ENCODE data around the gene PDAP1. TPM values are rescaled to one million over a fixed set of nuclear protein-coding genes. Genes with fewer than 3 reads are reported as not detected.

The PDAP1 gene
- total and polyA plus RNA-seq, 2 experiments from 2014 or later, result 93.1 to 134 TPM

DNA sequence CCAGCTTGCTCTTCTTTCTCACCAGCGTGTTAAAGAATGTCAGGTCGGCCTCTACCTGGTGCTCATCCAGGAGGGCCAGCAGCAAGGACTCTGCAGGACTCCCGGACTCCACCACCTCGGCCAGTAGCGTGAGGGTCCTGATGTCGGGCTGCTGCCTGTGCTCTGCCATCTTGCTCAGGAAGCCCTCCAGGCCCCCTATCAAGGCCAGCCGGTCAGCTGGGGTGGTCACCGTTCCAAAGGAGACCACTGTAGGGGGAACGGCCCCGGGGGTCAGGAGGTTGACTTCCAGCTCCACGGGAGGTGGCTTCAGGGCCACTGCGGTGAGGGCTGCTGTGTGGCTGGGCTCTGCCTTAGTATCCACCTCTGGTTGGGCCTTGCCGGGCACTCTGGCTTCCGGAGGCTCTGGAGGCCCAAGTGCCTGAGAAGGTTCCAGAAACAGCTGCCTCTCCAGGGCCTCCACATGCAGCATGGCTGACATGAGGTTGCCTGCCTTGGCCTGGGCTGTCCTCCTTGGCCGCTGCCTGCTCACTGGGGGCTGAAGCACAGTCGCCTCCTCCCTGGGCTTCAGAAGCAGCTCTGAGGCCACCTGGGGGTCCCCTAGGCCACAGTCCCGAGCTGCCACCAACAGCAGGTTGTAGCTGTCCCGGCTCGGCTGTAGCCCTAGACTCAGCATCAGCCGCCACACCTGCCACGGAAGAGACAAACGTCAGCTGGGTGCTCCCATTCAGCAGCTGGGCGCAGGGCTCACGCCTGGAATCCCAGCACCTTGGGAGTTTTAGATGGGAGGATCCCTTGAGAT, 16.7 kb upstream of the PDAP1 start (continued):
- TF ChIP-seq, protein P1, sequence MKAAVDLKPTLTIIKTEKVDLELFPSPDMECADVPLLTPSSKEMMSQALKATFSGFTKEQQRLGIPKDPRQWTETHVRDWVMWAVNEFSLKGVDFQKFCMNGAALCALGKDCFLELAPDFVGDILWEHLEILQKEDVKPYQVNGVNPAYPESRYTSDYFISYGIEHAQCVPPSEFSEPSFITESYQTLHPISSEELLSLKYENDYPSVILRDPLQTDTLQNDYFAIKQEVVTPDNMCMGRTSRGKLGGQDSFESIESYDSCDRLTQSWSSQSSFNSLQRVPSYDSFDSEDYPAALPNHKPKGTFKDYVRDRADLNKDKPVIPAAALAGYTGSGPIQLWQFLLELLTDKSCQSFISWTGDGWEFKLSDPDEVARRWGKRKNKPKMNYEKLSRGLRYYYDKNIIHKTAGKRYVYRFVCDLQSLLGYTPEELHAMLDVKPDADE (IDR thresholded peaks at IDR 0.05), result no peak
- TF ChIP-seq POLR2AphosphoS5 (IDR thresholded peaks at IDR 0.05; ENCODE audit: low read depth), result no peak

DNA sequence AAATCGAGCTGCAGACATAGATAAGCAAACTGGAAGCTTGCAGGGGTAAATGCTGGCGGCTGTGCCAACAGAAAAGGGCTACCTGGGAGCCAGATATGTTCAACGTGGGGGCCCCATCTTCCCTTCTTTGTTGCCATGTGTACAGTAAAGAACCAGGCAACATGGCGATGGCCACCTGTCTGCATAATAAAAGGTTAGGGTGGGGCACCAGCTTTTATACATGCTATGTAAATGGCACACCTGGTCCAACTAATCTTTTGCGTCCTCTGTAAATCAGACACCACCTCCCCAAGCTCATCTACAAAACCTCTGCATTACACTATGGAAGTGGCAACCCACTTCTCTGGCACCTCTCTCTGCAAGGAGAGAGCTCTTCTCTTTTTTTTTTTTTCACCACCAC, 14.2 kb upstream of the PDAP1 start:
- ATAC-seq, result no peak
- TF ChIP-seq, protein P2, sequence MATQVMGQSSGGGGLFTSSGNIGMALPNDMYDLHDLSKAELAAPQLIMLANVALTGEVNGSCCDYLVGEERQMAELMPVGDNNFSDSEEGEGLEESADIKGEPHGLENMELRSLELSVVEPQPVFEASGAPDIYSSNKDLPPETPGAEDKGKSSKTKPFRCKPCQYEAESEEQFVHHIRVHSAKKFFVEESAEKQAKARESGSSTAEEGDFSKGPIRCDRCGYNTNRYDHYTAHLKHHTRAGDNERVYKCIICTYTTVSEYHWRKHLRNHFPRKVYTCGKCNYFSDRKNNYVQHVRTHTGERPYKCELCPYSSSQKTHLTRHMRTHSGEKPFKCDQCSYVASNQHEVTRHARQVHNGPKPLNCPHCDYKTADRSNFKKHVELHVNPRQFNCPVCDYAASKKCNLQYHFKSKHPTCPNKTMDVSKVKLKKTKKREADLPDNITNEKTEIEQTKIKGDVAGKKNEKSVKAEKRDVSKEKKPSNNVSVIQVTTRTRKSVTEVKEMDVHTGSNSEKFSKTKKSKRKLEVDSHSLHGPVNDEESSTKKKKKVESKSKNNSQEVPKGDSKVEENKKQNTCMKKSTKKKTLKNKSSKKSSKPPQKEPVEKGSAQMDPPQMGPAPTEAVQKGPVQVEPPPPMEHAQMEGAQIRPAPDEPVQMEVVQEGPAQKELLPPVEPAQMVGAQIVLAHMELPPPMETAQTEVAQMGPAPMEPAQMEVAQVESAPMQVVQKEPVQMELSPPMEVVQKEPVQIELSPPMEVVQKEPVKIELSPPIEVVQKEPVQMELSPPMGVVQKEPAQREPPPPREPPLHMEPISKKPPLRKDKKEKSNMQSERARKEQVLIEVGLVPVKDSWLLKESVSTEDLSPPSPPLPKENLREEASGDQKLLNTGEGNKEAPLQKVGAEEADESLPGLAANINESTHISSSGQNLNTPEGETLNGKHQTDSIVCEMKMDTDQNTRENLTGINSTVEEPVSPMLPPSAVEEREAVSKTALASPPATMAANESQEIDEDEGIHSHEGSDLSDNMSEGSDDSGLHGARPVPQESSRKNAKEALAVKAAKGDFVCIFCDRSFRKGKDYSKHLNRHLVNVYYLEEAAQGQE (IDR thresholded peaks at IDR 0.05; ENCODE audit: unreplicated experiment), result no peak
- TF ChIP-seq EZH2phosphoT487 (IDR thresholded peaks at IDR 0.05; ENCODE audit: unreplicated experiment) (no peak), EZH2 (IDR thresholded peaks at IDR 0.05; ENCODE audit: low read depth, unreplicated experiment) (no peak), JUNB (IDR thresholded peaks at IDR 0.05; ENCODE audit: unreplicated experiment) (no peak)
- H2AFZ ChIP-seq, result no peak overlapping the region

DNA sequence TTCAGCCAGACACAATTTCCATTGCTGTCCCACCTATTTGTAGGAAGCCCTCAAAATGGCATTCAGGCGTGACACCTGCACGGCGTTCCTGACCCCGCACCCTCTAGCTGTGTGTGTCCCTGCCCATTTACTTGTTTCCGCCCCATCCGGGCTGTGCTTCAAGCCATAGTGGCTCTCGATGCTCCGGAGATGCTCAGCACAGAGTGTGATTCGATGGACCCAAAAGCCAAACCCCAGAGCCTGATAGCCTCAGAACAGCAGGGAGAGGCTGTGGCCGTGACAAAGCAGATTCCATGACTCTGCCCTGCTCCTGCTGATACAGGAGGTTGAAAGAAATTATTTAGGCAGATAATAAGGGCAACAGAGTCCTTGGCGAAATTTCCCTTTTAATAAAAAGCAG, 13.8 kb upstream of the PDAP1 start:
- Mint-ChIP-seq H3K36me3 (ENCODE audit: low read depth) (peaks cover 85% of the 10 kb centered on the region), H3K27me3 (ENCODE audit: insufficient read depth, low read depth, poor library complexity) (peaks cover 18% of the 10 kb centered on the region), H3K9me3 (peaks cover 2% of the 10 kb centered on the region; the same call in 1 of the 3 replicates), H3K27ac (peak overlapping the region; percentile 93), H3K4me3 (no peak overlapping the region), H3K4me1 (peaks cover 11% of the 10 kb centered on the region)
- H3K36me3 ChIP-seq (ENCODE audit: insufficient read depth), result peaks cover 20% of the 10 kb centered on the region
- no peak overlapping the region for H3K4me3 ChIP-seq
- H2AFZ ChIP-seq, result no peak overlapping the region
- no peak overlapping the region for H3K4me2 ChIP-seq
- peaks cover 8% of the 10 kb centered on the region for H3F3A ChIP-seq (replicated peaks; ENCODE audit: low read depth)
- ATAC-seq, result no peak
- peaks cover 8% of the 10 kb centered on the region for H3K4me1 ChIP-seq (ENCODE audit: insufficient read depth)
- H3K79me2 ChIP-seq (replicated peaks; ENCODE audit: insufficient read depth), result no peaks in the 10 kb centered on the region; the same call in 1 of the 2 replicates
- no peaks in the 10 kb centered on the region for H3K9me2 ChIP-seq (ENCODE audit: insufficient read depth)
- no peaks in the 10 kb centered on the region for H3K27me3 ChIP-seq (ENCODE audit: insufficient read depth)
- DNase-seq (ENCODE audit: low spot score), result peak; percentile 16
- H4K20me1 ChIP-seq (replicated peaks; ENCODE audit: insufficient read depth), result peaks cover 5% of the 10 kb centered on the region
- H3K27ac ChIP-seq (ENCODE audit: low read depth), result peak overlapping the region; percentile 84; the same call in 1 of the 2 replicates
- TF ChIP-seq, protein P3, sequence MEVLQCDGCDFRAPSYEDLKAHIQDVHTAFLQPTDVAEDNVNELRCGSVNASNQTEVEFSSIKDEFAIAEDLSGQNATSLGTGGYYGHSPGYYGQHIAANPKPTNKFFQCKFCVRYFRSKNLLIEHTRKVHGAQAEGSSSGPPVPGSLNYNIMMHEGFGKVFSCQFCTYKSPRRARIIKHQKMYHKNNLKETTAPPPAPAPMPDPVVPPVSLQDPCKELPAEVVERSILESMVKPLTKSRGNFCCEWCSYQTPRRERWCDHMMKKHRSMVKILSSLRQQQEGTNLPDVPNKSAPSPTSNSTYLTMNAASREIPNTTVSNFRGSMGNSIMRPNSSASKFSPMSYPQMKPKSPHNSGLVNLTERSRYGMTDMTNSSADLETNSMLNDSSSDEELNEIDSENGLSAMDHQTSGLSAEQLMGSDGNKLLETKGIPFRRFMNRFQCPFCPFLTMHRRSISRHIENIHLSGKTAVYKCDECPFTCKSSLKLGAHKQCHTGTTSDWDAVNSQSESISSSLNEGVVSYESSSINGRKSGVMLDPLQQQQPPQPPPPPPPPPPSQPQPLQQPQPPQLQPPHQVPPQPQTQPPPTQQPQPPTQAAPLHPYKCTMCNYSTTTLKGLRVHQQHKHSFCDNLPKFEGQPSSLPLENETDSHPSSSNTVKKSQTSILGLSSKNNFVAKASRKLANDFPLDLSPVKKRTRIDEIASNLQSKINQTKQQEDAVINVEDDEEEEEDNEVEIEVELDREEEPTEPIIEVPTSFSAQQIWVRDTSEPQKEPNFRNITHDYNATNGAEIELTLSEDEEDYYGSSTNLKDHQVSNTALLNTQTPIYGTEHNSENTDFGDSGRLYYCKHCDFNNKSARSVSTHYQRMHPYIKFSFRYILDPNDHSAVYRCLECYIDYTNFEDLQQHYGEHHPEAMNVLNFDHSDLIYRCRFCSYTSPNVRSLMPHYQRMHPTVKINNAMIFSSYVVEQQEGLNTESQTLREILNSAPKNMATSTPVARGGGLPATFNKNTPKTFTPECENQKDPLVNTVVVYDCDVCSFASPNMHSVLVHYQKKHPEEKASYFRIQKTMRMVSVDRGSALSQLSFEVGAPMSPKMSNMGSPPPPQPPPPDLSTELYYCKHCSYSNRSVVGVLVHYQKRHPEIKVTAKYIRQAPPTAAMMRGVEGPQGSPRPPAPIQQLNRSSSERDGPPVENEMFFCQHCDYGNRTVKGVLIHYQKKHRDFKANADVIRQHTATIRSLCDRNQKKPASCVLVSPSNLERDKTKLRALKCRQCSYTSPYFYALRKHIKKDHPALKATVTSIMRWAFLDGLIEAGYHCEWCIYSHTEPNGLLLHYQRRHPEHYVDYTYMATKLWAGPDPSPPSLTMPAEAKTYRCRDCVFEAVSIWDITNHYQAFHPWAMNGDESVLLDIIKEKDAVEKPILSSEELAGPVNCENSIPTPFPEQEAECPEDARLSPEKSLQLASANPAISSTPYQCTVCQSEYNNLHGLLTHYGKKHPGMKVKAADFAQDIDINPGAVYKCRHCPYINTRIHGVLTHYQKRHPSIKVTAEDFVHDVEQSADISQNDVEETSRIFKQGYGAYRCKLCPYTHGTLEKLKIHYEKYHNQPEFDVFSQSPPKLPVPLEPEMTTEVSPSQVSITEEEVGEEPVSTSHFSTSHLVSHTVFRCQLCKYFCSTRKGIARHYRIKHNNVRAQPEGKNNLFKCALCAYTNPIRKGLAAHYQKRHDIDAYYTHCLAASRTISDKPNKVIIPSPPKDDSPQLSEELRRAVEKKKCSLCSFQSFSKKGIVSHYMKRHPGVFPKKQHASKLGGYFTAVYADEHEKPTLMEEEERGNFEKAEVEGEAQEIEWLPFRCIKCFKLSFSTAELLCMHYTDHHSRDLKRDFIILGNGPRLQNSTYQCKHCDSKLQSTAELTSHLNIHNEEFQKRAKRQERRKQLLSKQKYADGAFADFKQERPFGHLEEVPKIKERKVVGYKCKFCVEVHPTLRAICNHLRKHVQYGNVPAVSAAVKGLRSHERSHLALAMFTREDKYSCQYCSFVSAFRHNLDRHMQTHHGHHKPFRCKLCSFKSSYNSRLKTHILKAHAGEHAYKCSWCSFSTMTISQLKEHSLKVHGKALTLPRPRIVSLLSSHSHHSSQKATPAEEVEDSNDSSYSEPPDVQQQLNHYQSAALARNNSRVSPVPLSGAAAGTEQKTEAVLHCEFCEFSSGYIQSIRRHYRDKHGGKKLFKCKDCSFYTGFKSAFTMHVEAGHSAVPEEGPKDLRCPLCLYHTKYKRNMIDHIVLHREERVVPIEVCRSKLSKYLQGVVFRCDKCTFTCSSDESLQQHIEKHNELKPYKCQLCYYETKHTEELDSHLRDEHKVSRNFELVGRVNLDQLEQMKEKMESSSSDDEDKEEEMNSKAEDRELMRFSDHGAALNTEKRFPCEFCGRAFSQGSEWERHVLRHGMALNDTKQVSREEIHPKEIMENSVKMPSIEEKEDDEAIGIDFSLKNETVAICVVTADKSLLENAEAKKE (CRISPR knock-in tag; IDR thresholded peaks at IDR 0.05), result no peak
- no peak for TF ChIP-seq POLR2AphosphoS5 (IDR thresholded peaks at IDR 0.05; ENCODE audit: low read depth)

More for the DNA sequence above, 14.2 kb upstream of the PDAP1 start:
- no peak overlapping the region for H3K4me2 ChIP-seq
- Mint-ChIP-seq H3K4me1 (peaks cover 11% of the 10 kb centered on the region), H3K27ac (peak overlapping the region; percentile 53), H3K4me3 (no peak overlapping the region), H3K36me3 (ENCODE audit: low read depth) (peaks cover 80% of the 10 kb centered on the region), H3K9me3 (peaks cover 2% of the 10 kb centered on the region; the same call in 1 of the 3 replicates), H3K27me3 (ENCODE audit: insufficient read depth, low read depth, poor library complexity) (peaks cover 18% of the 10 kb centered on the region)
- H3K36me3 ChIP-seq (ENCODE audit: insufficient read depth), result peaks cover 18% of the 10 kb centered on the region
- H3K27ac ChIP-seq (ENCODE audit: low read depth), result peak overlapping the region; percentile 84; the same call in 1 of the 2 replicates
- no peaks in the 10 kb centered on the region for H3K9me2 ChIP-seq (ENCODE audit: insufficient read depth)
- peaks cover 8% of the 10 kb centered on the region for H3F3A ChIP-seq (replicated peaks; ENCODE audit: low read depth)
- no peaks in the 10 kb centered on the region for H3K27me3 ChIP-seq (ENCODE audit: insufficient read depth)
- DNase-seq (ENCODE audit: low spot score), result no peak
- peaks cover 5% of the 10 kb centered on the region for H4K20me1 ChIP-seq (replicated peaks; ENCODE audit: insufficient read depth)
- no peak overlapping the region for H3K4me3 ChIP-seq
- peaks cover 8% of the 10 kb centered on the region for H3K4me1 ChIP-seq (ENCODE audit: insufficient read depth)
- no peaks in the 10 kb centered on the region; the same call in 1 of the 2 replicates for H3K79me2 ChIP-seq (replicated peaks; ENCODE audit: insufficient read depth)
